ENCODE measurements around the gene LAMB4.

GRCh38 chr7:108134486-108134885 is 4.3 kb upstream of the LAMB4 start:
- TF ChIP-seq, protein P1, sequence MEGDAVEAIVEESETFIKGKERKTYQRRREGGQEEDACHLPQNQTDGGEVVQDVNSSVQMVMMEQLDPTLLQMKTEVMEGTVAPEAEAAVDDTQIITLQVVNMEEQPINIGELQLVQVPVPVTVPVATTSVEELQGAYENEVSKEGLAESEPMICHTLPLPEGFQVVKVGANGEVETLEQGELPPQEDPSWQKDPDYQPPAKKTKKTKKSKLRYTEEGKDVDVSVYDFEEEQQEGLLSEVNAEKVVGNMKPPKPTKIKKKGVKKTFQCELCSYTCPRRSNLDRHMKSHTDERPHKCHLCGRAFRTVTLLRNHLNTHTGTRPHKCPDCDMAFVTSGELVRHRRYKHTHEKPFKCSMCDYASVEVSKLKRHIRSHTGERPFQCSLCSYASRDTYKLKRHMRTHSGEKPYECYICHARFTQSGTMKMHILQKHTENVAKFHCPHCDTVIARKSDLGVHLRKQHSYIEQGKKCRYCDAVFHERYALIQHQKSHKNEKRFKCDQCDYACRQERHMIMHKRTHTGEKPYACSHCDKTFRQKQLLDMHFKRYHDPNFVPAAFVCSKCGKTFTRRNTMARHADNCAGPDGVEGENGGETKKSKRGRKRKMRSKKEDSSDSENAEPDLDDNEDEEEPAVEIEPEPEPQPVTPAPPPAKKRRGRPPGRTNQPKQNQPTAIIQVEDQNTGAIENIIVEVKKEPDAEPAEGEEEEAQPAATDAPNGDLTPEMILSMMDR (IDR thresholded peaks at IDR 0.05 in 4 of 5, conservative IDR thresholded peaks at IDR 0.05 in 1 of 5), result no peak
- no peak for TF ChIP-seq POLR2A (IDR thresholded peaks at IDR 0.05)
